GM12891 (cell line): ENCODE results near the gene DZIP1L.
A peak's percentile ranks its signal among the peaks of the same experiment; 100 is the strongest.

ENCODE experiments used
- DNase-seq: peaks from one replicate; pipeline ENCODE4 v3.0.0; 2011; ENCODE audit warnings: low spot score; ENCODE audit not compliant: insufficient read length
- FAIRE-seq: peaks from 2 replicates; lab custom pipeline; 2011; peaks lifted over from hg19 to GRCh38; lab: Jason Lieb, UNC
- PAX5 ChIP-seq: IDR thresholded peaks from 2 replicates; pipeline ENCODE4 v1.6.1; 2011; ENCODE audit warnings: low read length, moderate library complexity, mild to moderate bottlenecking; ENCODE audit not compliant: insufficient read depth, severe bottlenecking
- POLR2A ChIP-seq: IDR thresholded peaks from 2 replicates; pipeline ENCODE4 v1.6.1; 2011; ENCODE audit warnings: low read depth, low read length, control low read depth
- POLR2AphosphoS5 ChIP-seq: IDR thresholded peaks from 2 replicates; pipeline ENCODE4 v1.6.1; 2011; ENCODE audit warnings: low read depth, low read length, control low read depth
- POU2F2 ChIP-seq: IDR thresholded peaks from 2 replicates; pipeline ENCODE4 v1.6.1; 2011; ENCODE audit warnings: low read depth, mild to moderate bottlenecking, control low read depth, low read length, moderate library complexity
- SPI1 ChIP-seq: IDR thresholded peaks from 2 replicates; pipeline ENCODE4 v1.6.1; 2011; ENCODE audit warnings: low read depth, low read length, control low read depth
- TAF1 ChIP-seq: IDR thresholded peaks from 2 replicates; pipeline ENCODE4 v1.6.1; 2011; ENCODE audit warnings: low read depth, low read length, control low read depth

DZIP1L gene

DNA sequence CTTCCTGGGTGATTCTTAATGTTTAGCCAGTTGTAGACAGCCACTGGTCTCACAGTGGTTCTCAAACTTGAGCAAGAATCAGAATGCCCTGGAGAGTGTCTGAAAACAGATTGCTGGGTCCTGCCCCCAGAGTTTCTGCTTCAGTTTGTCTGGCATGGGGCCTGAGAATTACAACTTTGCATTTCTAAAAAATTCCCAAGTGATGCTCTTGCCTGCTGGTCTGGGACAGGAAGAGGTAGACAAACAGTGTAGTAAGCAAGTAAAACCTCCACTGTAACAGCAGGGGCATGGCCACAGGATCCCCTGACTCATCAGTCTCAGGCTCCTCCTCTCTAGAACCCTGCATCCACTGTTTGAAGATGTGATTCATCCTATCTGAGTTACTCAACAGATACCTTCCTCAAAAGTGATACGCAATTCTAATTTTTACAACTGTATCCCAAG is 36.5 kb downstream of the DZIP1L start:
- DNase-seq: no peak
- no peak for FAIRE-seq
- TF ChIP-seq POU2F2 (no peak), TAF1 (no peak), PAX5 (no peak), SPI1 (no peak), POLR2A (no peak), POLR2AphosphoS5 (no peak)

DNA sequence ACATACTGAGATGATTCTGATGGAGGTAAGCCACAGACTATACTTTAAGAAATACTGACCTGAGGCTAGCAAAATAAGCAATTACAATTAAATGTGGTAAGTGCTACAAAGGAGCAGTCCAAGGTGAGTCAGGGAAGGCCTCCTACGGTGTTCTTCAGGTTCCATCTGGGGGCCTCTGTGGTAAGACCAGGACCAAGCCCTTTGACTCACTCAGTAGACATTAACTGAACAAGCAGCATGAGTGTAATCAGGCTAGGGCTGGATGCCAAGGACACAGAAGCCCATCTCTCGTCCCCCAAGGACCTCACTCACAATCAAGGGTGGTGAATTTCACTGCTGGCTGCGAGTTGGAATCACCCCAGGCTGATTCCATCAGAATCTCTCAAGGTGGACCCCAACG is 37.3 kb downstream of the DZIP1L start:
- FAIRE-seq: no peak
- TF ChIP-seq POLR2A (no peak), POLR2AphosphoS5 (no peak), PAX5 (no peak), TAF1 (no peak), POU2F2 (no peak), SPI1 (no peak)
- DNase-seq: no peak

DNA sequence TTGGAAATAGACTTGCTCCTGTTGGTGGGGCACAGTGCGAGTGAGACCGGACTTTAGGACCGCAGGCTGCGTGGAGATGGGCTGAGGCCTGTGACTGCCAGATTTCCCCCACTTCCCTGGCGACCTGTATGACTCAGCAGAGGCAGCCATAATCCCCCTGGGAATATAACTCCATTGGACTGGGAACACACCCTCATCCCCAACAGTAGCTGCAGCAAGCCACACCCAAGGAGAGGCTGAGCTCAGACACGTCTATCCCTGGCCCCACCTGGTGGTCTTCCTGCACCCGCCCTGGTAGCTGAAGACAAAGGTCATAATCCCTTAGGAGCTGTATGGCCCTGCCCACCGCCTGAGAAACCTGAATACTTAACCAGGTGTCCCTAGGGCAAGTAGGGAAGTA is 42.6 kb downstream of the DZIP1L start:
- no peak for TF ChIP-seq TAF1
- TF ChIP-seq SPI1: no peak
- no peak for TF ChIP-seq POLR2A
- no peak for TF ChIP-seq POU2F2
- no peak for TF ChIP-seq PAX5
- TF ChIP-seq POLR2AphosphoS5: no peak
- DNase-seq: no peak
- FAIRE-seq: no peak

DNA sequence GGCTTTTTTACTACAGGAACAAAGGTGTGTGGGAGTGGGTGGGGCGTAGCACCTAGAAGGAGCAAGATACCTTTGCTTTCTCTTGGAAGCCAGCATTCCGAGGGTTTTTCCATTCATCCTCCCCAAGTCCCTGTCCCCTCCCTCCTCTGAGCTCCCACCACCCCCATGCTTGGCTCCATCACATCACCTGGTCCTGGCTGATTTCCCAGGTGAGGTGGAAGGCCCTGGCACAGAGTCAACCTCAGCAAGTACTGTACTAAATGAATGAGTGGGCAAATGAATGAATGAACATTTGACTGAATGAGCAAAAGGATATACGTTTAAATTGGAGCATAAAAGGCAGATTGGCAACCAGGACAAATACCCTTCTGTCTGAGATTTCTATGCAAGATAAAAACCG is 45.4 kb downstream of the DZIP1L start:
- no peak for FAIRE-seq
- no peak for DNase-seq
- TF ChIP-seq POLR2A (no peak), POLR2AphosphoS5 (no peak), SPI1 (no peak), TAF1 (no peak), POU2F2 (no peak)

DNA sequence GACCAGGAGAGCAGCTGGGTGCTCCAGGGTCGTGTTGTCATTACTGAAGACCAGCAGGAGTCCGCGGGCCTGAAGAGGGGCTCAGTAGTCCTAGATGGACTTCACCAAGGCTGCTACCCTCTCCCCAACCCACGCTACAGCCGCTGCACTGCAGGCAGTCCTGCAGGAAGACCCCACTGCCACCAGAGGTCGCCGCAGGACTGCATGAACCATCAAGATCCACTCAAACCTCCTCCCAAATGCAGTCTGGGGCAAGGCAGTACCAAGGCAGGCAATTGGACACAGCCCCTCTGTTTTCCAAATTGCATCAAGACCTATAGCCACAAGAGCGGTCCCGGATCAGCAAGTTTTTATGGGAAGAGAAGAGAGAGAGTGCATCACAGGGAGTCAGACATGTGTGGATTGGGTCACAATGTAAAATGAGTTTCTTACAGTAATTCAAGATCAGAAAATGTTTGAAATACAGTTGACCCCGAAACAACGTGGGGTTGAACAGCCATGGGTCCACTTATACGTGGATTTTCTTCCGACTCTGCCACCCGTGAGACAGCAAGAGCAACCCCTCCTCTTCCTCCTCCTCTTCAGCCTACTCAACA is 46.7 kb downstream of the DZIP1L start:
- no peak for TF ChIP-seq TAF1
- no peak for TF ChIP-seq POLR2A
- no peak for TF ChIP-seq SPI1
- no peak for TF ChIP-seq POU2F2
- TF ChIP-seq POLR2AphosphoS5: no peak
- no peak for TF ChIP-seq PAX5
- FAIRE-seq: peak; percentile 90
- DNase-seq: peak; percentile 74

DNA sequence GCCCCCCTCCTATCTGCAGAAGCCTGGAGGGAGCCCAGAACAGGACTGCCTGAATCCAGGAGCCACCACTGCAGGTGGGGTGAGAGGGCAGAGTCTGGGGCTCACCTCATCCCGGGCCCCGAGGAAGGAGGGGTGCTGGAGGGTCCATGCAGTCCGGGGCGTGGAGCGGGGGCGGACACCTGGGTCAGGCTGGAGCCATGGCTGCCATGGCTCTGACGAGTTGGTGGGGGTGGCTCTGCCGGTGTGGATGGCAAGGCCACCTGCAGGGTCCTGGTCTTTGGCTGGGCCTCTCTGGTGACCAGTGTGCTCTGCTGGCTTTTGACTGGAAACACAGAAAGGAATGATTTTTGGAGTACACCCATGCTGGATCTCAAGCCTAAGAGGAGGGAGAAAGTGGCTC is 47.4 kb downstream of the DZIP1L start:
- DNase-seq: no peak
- TF ChIP-seq TAF1 (no peak), PAX5 (no peak)
- FAIRE-seq: no peak

DNA sequence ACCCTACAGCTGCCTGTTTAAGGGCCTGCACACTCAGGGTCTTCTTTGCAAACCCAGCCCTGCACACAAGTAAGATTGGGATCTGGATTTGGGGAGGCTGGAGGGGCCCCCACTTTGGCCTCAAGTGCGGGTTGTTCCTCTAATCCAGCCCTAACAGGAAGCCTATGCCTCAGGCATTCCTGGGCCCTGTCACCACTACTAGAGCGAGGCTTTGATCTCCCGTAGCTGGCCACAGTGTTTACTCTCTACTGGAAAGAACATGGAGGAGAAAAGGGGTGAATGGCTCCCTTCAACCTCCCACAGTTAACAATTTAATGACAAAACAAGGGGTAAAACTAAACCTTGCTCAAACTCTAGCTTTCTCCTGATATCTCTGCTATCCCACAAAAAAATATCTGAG is 48.4 kb downstream of the DZIP1L start:
- TF ChIP-seq POU2F2 (no peak), POLR2AphosphoS5 (no peak), POLR2A (no peak), TAF1 (no peak), PAX5 (no peak), SPI1 (no peak)
- FAIRE-seq: no peak
- no peak for DNase-seq

DNA sequence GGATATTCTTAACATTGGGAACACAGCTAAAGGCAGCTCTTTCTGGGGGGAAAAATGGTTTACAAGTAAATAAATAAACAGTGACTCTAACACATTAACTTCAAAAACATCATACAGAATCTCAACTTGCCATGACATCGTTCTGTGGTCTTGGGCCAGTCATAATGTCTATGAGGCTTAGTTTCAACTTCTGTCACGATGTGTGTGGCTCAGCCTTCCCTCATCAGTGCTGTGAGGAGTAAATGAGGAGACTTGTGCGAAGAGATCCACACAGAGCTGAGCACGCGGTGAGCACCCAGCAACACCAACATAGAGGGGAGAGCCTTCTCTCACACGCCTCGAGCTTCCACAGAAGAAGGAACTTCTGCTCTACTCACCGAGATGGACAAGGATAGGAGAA is 49.0 kb downstream of the DZIP1L start:
- DNase-seq: no peak
- no peak for FAIRE-seq
- TF ChIP-seq PAX5 (no peak), POU2F2 (no peak), POLR2AphosphoS5 (no peak), TAF1 (no peak), POLR2A (no peak), SPI1 (no peak)

DNA sequence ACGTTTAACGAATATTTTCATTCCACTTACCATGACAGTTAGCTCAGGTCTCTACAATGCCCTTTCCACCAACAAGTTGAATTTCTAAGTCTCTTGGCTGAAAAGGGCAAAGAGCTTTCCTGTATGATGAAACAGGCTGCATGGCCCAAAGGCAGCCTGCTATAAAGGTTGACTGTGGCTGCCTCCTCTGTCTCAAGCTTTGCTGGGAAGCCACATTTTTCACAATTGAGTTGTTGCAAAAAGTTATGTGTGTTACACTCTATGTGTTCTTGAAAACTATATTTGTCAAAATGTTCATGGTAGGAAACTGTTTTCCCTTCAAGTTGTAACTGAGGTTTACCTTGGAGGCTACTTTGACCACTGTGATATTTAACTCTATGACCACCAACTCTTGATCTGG is 49.5 kb downstream of the DZIP1L start:
- no peak for FAIRE-seq

DNA sequence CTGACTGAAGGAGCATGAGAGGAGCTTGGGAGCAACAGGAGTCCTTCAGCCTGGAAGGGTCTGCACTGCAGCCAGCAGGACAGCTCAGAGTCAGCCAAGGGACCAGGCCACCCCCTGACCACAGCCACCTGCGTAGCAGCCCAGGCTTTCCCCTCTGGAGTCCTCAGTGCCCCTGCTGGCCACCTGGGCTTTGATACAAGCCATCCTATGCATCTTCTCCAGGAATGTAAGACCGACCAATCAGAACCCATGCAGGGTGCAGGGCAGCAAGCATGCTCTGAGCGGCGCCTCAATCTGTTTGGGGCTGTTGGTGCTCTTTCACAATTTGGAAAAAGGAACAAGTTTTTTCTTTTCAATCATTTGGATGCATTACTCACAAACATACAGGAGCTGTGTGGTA is 52.0 kb downstream of the DZIP1L start:
- TF ChIP-seq POLR2AphosphoS5: no peak
- TF ChIP-seq TAF1: no peak
- no peak for TF ChIP-seq POU2F2
- no peak for TF ChIP-seq POLR2A
- TF ChIP-seq SPI1: no peak
- TF ChIP-seq PAX5: no peak
- FAIRE-seq (no peak), DNase-seq (no peak)

More for the DNA sequence above, 49.5 kb downstream of the DZIP1L start:
- no peak for DNase-seq
- TF ChIP-seq PAX5: no peak
- no peak for TF ChIP-seq POU2F2
- no peak for TF ChIP-seq POLR2A
- no peak for TF ChIP-seq SPI1
- no peak for TF ChIP-seq TAF1
- TF ChIP-seq POLR2AphosphoS5: no peak

DNA sequence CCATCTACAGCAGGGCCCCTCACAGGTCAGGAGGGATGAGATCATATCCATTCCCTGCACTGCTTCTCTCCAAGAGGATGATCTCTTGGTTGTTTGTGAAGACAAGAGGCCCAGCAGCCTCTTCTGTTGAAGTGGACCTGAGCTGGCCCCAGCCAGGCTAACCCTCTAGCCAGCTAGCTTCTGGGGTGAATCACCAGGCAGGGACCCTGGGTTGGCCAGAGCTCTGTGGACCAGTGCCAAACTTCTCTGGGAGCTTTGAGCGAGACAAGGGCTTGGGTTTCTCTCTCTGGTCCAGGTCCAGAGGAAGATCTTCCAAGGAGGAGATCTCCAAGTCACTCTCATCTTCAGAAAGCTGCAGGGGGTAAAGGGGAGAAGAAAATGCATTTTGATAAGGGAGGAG is 52.8 kb downstream of the DZIP1L start:
- TF ChIP-seq POLR2A: no peak
- no peak for TF ChIP-seq POLR2AphosphoS5
- TF ChIP-seq SPI1: no peak
- no peak for TF ChIP-seq TAF1
- no peak for TF ChIP-seq POU2F2
- TF ChIP-seq PAX5: no peak
- DNase-seq (no peak), FAIRE-seq (no peak)

DNA sequence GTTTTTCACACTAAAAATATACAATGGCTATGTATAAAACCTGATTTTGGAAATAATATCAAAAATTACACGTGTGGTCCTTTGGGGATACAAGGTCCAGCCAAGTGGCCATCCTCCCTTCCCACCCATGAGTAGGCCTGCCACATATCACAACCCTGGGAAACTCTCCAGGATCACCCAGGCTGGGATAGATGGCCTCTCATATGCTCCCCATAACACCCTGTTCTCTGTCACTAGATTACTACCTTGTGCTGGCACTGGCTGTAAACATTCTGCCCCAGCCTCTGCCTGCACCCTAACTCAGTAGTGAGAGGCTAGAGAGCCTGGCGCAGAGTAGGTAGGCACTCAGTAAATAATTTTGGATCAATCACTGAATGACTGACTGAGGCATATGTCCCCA is 53.4 kb downstream of the DZIP1L start:
- DNase-seq (no peak), FAIRE-seq (no peak)
- TF ChIP-seq POU2F2 (no peak), POLR2AphosphoS5 (no peak), PAX5 (no peak), SPI1 (no peak), POLR2A (no peak), TAF1 (no peak)
